Anterior cingulate cortex (tissue), 58 donors: ENCODE results near the gene MKS1.

ENCODE experiments used
- DNase-seq, 58 donors: peaks; one replicate each; lab custom pipeline; 2025; lab: John Stamatoyannopoulos, UW

The MKS1 gene

DNA sequence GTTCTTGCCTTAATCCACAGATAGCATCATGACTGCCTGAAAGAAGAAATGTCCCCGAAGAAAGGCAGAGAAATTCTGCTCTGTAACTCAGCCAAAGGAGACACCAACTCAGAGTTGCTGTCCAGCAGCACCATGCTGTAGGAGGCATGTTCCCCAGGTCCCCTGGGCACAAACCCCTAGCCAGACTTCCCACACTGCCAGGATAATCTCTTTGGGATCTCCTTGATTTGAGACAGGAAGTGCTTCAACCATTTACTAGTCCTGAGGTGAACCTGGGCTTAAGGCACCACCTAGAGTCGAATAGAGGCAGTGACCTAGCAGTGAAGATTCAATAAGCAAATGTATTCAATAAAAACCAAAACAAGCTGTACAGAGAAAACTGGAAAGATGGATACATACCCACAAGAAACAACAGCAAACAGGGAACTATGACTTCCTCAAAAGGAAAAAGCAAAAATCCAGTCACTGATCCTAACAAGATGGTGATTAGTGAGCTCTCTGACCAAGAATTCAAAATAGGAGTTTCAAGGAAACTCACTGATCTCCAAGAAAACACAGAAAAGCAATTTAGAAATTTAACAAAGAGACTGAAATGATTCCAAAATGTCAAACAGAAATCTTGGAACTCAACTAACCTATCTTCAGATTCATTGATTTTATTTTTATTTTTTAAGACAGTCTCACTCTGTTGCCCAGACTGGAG, 46.5 kb downstream of the MKS1 start:
- DNase-seq: no peak

DNA sequence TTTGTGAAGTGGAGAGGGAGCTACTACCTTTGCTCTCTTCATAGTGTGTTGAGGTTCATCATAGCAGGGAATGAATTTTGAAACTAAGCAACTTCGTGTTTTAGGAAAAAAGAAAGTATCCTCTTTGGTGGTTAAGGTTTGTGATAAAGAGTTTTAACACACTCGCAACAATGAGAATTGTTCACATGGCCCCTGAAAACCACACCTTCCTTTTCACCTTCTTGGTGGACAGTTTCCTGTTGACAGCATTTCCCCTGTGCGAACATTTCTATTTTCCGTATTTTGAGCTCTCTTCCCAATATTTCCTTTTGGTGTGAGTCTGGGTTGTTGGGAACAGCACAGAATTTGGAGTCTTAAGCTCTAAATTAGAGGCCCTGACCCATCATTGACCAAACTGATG, 48.4 kb downstream of the MKS1 start:
- DNase-seq: no peak

DNA sequence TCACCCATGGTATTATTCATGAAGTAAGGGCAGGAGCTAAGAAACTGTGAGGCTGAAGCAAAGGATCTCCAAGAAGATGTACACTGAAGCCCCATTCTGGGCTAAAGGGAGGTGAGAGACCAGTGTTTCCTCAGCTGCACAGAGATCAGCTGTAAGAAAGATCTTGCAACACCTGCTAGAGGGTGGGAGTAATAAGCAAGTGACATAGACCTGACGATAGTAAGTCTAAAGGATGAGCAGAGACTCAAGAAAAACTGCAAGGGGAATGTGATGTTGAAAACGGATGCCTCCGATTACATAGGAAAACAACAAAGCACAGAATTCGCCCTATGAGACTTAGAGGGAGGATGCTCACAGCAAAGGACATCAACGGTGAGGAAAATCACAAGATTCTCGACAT, 52.4 kb downstream of the MKS1 start, which contains the start of gene OR4D2:
Gene OR4D2, plus strand, starts transcription at position 301 of the 400 bp plus-strand sequence. CDS start 2,674 bp downstream, outside the sequence.
- no peak for DNase-seq

DNA sequence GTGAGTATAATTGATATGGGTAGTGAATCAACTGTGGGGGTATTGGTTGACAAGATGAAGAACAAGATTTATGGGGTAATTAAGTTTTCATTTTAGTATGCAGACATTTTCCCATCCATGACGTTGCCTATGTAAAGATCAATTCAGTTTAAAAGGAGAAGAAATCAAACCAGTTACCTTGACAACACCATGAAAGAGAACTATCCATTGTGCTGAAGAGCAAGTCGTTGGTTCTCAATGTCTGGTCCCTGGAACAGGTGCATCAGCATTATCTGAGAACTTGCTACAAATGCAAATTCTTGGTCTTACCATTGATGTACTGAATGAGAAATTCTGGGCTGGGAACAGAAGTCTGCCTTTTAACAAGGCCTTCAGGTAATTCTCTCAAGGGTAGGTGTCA, 53.1 kb downstream of the MKS1 start:
- DNase-seq: no peak

DNA sequence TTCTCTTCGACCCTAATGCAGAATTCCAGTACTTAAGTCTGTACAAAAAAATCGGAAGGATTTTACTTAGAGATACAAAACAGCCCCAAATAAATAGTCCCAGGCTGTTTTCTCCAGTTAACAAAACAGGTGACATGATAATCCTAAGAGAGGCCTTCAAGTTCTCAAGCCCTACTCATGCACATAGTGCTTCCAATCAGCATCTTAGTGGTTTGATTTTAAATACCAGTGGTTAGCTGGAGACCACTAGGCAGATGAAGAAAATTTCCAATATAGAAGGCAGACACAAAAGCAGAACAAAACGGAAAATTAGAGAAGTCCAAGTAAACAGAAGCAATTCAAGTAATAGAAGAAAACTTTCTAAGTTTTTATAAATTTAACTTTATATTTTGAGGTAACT, 57.5 kb downstream of the MKS1 start:
- DNase-seq: no peak

DNA sequence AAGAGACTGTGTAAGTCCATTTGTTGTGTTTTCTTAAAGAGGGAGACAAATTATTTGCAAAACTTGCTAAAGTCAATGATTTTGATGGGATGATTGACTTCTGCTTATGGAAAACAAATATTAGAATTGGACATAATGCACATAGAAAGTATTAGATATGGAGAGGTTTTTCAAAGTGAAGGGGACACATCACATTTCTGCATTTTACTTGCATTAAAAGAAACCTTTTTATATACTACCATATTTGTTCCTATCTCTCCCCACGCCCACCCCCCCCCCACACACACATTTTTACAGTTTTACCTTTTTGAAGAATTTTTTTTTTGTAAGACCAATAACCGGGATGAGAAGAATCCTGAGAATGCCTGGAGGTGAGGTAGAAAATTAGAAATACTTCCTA, 60.9 kb downstream of the MKS1 start:
- DNase-seq: no peak

DNA sequence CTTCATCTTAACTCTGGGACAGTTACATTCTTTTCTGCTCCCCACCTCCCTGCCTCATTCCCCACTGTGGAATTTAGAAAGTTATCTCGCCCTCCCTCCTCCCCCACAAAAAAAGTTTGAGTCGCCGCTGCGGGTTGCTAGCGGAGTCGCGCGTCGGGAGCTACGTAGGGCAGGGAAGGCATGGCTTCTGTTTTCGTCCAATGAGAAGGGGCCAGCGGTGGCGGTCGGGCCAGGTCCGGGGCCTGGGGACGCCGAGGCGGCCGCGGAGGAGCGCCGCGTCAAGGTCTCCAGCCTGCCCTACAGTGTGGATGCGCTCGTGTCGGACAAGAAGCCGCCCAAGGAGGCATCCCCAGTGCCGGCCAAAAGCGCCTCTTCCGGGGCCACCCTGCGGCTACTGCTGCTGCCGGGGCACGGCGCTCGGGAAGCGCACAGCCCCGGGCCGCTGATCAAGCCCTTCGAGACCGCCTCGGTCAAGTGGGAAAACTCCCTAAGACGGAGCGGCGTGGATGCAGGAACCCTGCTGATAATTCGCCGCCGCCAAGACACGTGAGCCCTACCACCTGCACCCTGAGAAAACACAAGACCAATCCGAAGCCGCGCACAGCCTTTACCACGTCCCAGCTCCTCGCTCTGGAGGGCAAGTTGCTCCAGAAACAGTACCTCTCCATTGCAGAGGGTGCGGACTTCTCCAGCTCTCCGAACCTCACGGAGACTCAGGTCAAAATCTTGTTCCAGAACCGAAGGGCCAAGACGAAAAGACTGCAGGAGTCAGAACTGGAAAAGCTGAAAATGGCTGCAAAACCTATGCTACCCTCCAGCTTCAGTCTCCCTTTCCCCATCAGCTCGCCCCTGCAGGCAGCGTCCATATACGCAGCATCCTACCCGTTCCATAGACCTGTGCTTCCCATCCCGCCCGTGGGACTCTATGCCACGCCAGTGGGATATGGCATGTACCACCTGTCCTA, 61.9 kb downstream of the MKS1 start:
- DNase-seq: peak in 27 of 58 donors; percentile 2 to 61 (median 13)
